HepG2 (cell line): ENCODE data around the gene CHCHD1. TPM values are rescaled to one million over a fixed set of nuclear protein-coding genes. Genes with fewer than 3 reads are reported as not detected.

Experiments used
- ATAC-seq: fragments of 200-7000 bp; cut with Tn5 transposase; 3 replicates; pipeline ENCODE4 v1.9.1; 2020; ENCODE audit warnings: mild to moderate bottlenecking, moderate library complexity
- BruUV-seq: library from RNA; stranded (reverse); fragments of 400-500 nt; replicated peaks from 2 replicates; lab custom pipeline; 2021; lab: Mats Ljungman, UMichigan
- CTCF ChIA-PET: fragments of 300-600 bp; formaldehyde crosslinking; extraction: SDS; loops from one replicate; lab custom pipeline; 2021; ENCODE audit warnings: low total read pairs, inconsistent platforms, low intra/inter-chr PET ratio; lab: Yijun Ruan, JAX
- POLR2A ChIA-PET: fragments of 350-600 bp; sonication (Branson Sonifier 250); formaldehyde crosslinking; loops from one replicate; lab custom pipeline; 2020; ENCODE audit warnings: antibody characterized with exemption, inconsistent platforms; lab: Yijun Ruan, JAX
- DNase-seq: peaks from one replicate; pipeline ENCODE4 v3.0.0-alpha.2; 2015; ENCODE audit warnings: low spot score
- FAIRE-seq: peaks from 3 replicates; lab custom pipeline; 2011; peaks lifted over from hg19 to GRCh38; lab: Jason Lieb, UNC
- H2AFZ ChIP-seq: one replicate; pipeline ENCODE4 v1.6.1; 2011; ENCODE audit warnings: low read length, inconsistent platforms
- H3K27ac ChIP-seq: fragments of 300-600 bp; 3 replicates; pipeline ENCODE4 v1.8.0; 2011; ENCODE audit warnings: mixed run types, mild to moderate bottlenecking, mixed read lengths, low read length, inconsistent platforms; ENCODE audit not compliant: insufficient read depth; ENCODE audit errors: extremely low read length
- H3K27me3 ChIP-seq, 2 experiments: fragments of 200-600 bp in 1 of 2; 2 replicates in 1 of 2; 3 replicates in 1 of 2; pipeline versions ENCODE4 v1.6.0 to v1.8.0; 2011; ENCODE audit warnings: low read length in 2 of 2, mild to moderate bottlenecking in 2 of 2, moderate library complexity in 2 of 2, inconsistent platforms in 1 of 2; ENCODE audit not compliant: insufficient read depth in 2 of 2, control insufficient read depth in 1 of 2
- H3K36me3 ChIP-seq, 2 experiments: fragments of 200-600 bp in 1 of 2; replicated peaks in 1 of 2; 2 replicates in 1 of 2; 3 replicates in 1 of 2; pipeline versions ENCODE4 v1.5.1 to v1.8.0; 2011; ENCODE audit warnings: low read length in 2 of 2, inconsistent platforms in 1 of 2; ENCODE audit not compliant: insufficient read depth in 2 of 2, control insufficient read depth in 1 of 2
- H3K4me1 ChIP-seq: 2 replicates; pipeline ENCODE4 v1.5.1; 2012; ENCODE audit warnings: low read length, inconsistent platforms; ENCODE audit not compliant: insufficient read depth
- H3K4me2 ChIP-seq: 2 replicates; pipeline ENCODE4 v1.6.0; 2011; ENCODE audit warnings: low read depth, low read length, inconsistent platforms
- H3K4me3 ChIP-seq, 3 experiments: fragments of 200-600 bp in 1 of 3; sonication (generic), shearing (Covaris generic) in 1 of 3; replicated peaks in 1 of 3; 2 replicates each; pipeline ENCODE4 v1.5.1; 2011 to 2016; ENCODE audit warnings: low read length in 3 of 3, inconsistent platforms in 2 of 3, low read depth in 2 of 3, mild to moderate bottlenecking in 2 of 3, control low read depth in 1 of 3, mixed read lengths in 1 of 3; ENCODE audit not compliant: insufficient read depth in 1 of 3
- H3K79me2 ChIP-seq: one replicate; pipeline ENCODE4 v1.6.1; 2011; ENCODE audit warnings: low read length, inconsistent platforms; ENCODE audit not compliant: insufficient read depth
- H3K9ac ChIP-seq: 2 replicates; pipeline ENCODE4 v1.6.0; 2011; ENCODE audit warnings: mild to moderate bottlenecking, low read depth, low read length, inconsistent platforms; ENCODE audit not compliant: insufficient read depth
- H3K9me3 ChIP-seq: 2 replicates; pipeline ENCODE4 v1.5.1; 2012; ENCODE audit warnings: mild to moderate bottlenecking, low read length
- H4K20me1 ChIP-seq: 2 replicates; pipeline ENCODE4 v1.6.0; 2011; ENCODE audit warnings: inconsistent platforms, mild to moderate bottlenecking, low read length, moderate library complexity; ENCODE audit not compliant: insufficient read depth
- AGO2 ChIP-seq: fragments of 200-400 bp; formaldehyde crosslinking; optimal IDR thresholded peaks from 2 replicates; pipeline ENCODE3; 2017; ENCODE audit warnings: mild to moderate bottlenecking, low read depth, low read length, moderate library complexity
- IRF2 ChIP-seq: IDR thresholded peaks from 2 replicates; pipeline ENCODE4 v1.6.1; 2018; ENCODE audit warnings: missing genetic modification reagents, missing compliant biosample characterization
- NFRKB ChIP-seq: fragments of 450-650 bp; IDR thresholded peaks from 2 replicates; pipeline ENCODE4 v1.6.1; 2017
- RBFOX2 ChIP-seq: fragments of 200-400 bp; formaldehyde crosslinking; IDR thresholded peaks from 2 replicates; pipeline ENCODE4 v1.6.1; 2017; ENCODE audit warnings: low read depth, mild to moderate bottlenecking, low read length
- SIX1 ChIP-seq: sonication (generic); formaldehyde crosslinking; IDR thresholded peaks from 2 replicates; pipeline ENCODE4 v1.4.0; 2020; ENCODE audit warnings: missing genetic modification reagents, borderline replicate concordance
- SUZ12 ChIP-seq: fragments of 150-350 bp; IDR thresholded peaks from 2 replicates; pipeline ENCODE4 v1.6.1; 2014; ENCODE audit warnings: low read depth, low read length
- TEAD2 ChIP-seq: sonication (generic); formaldehyde crosslinking; IDR thresholded peaks from 2 replicates; pipeline ENCODE4 v1.9.0; 2021; ENCODE audit warnings: missing genetic modification reagents
- WGBS: methylation state at CpG from one replicate; pipeline ENCODE4 v1.1.6; 2017; ENCODE audit warnings: low lambda C conversion rate; 5-methylcytosine and 5-hydroxymethylcytosine counted together
- in situ Hi-C: cut with HindIII; loops from 2 replicates; pipeline ENCODE4 v1.10.0; 2017; ENCODE audit warnings: low pct_unique_long_range_greater_than_20kb; ENCODE audit not compliant: extremely low pct_ligation_motif_present
- intact Hi-C: fragments of 100-400 bp; cut with micrococcal nuclease; formaldehyde crosslinking; loops from one replicate; pipeline ENCODE4 v1.10.0; 2022; ENCODE audit not compliant: unreplicated experiment
- polyA plus RNA-seq, 8 experiments: library from polyadenylated mRNA; depleted of rRNA in 3 of 8; stranded (reverse) in 7 of 8; unstranded in 1 of 8; fragments of >200 nt; fragmentation: Illumina TruSeq in 4 of 8; extraction: Trizol in 4 of 8; gene quantifications; 2 replicates each; pipeline versions ENCODE4 v1.2.1 to v1.2.3, GENCODE V29; 2011 to 2016; ENCODE audit warnings: low read depth in 4 of 8, missing spikeins in 1 of 8, mixed read lengths in 1 of 8; ENCODE audit not compliant: insufficient read depth in 1 of 8
- total RNA-seq, 5 experiments: library from RNA; depleted of rRNA; stranded (reverse); fragments of >200 nt; fragmentation: Illumina TruSeq; extraction: Trizol; gene quantifications; 2 replicates each; pipeline ENCODE4 v1.2.3, GENCODE V29; 2016; ENCODE audit warnings: low read depth in 1 of 5
- TF ChIP-seq, protein P1 (sequence below): sonication (generic); formaldehyde crosslinking; IDR thresholded peaks from 2 replicates; pipeline ENCODE4 v1.4.0; 2020; ENCODE audit warnings: missing genetic modification reagents

Gene CHCHD1
- total and polyA plus RNA-seq, 2 of the 13 experiments (the other 11 are each of a cell fraction or from before 2014, with no cell fraction given) = 36.9 to 71.2 TPM

DNA sequence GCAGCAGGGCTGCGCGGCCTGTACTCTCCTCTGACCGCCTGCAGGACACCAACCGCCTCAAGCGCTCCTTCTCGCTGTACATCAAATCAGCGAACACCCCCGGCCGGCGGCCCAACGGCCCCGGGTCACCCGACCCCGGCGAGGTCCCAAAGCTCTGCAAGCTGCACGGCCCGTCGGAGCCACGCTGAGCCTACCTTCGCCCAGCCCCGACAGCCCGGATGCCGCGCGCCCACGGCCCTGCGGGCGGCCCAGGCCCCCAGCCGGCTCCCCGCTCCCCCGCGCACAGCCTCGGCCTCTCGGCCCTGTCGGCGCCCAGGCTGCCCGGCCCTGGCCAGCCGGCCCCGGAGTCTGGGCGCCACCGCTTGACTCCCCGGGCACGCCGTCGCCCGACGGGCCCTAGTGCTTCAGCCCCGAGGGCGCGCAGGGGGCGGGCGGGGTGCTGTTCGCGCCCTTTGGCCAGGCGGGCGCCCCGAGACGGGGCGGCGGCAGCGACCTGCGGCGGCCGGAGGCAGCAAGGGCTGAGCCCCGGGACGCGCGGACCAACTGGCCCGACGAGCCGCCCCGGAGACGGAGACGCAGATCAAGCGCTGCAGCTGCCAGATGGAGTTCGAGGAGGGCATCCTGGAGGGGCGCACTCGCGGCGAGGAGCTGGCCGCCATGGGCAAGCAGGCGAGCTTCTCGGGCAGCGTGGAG is 48.8 kb upstream of the CHCHD1 start:
- Histone ChIP-seq H3K36me3 (no peaks in the 10 kb centered on the region), H3K9me3 (no peaks in the 10 kb centered on the region), H2AFZ (no peak overlapping the region), H3K27ac (no peak overlapping the region), H3K4me1 (no peaks in the 10 kb centered on the region; the same call in 1 of the 2 replicates), H4K20me1 (no peaks in the 10 kb centered on the region), H3K9ac (no peak overlapping the region), H3K4me3 (no peak overlapping the region), H3K4me2 (no peak overlapping the region), H3K79me2 (peaks cover 13% of the 10 kb centered on the region), H3K27me3 (no peaks in the 10 kb centered on the region; a peak in 1 of 5 replicates)
- FAIRE-seq = no peak
- in situ Hi-C loops = no loop called here
- BruUV-seq = no TSS peak
- DNase-seq = no peak
- ChIA-PET CTCF (no interaction called here), POLR2A (no interaction called here)
- TF ChIP-seq SUZ12 (no peak), SIX1 (CRISPR knock-in tag) (no peak), RBFOX2 (0 out of 2 replicates have a peak, but pooled peaks have one; percentile 34), TEAD2 (no peak), NFRKB (no peak)
- TF ChIP-seq, protein P1, sequence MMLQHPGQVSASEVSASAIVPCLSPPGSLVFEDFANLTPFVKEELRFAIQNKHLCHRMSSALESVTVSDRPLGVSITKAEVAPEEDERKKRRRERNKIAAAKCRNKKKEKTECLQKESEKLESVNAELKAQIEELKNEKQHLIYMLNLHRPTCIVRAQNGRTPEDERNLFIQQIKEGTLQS = no peak
- no peak for ATAC-seq
- WGBS = 97% methylated on average over 49 of the region's 84 CpGs
- intact Hi-C loops = no loop called here

DNA sequence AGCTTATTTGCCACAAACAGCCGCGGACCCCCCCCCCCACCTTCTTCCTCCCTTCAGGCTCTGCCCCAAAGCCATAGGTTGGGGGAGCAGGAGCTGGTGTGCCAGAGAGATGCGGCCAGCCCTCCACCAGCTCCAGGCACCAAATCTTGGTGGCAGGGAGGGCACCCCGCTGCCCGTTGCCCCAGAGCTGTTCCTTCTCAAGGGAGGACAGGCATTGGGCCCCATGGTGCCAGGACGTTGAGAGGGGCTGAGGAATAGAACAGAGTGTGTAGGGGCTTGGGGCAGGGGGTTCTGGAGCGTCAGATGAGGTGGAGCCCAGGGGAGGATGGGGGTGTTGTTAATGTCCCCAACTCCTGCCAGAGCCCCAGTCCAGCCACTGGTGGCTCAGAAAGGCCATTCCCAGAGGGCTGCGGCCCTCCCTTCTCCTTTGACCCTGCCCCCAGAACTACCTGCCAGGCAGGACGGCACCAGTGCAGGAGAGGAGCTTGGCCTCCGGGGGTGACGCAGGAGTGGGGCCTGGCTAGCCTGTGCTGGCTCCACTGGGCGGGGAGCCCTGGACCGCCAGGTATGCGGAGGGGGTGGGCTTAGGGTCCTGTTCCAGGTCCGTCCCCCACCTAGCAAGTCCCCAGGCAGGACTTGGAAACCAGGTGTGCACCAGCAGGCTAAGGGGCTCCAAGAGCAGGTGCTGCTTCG is 47.7 kb upstream of the CHCHD1 start:
- no peak overlapping the region for H3K27ac ChIP-seq
- no peaks in the 10 kb centered on the region for H4K20me1 ChIP-seq
- no TSS peak for BruUV-seq
- H3K36me3 ChIP-seq = no peaks in the 10 kb centered on the region
- H3K9ac ChIP-seq = no peak overlapping the region
- DNase-seq (no peak), ATAC-seq (no peak), FAIRE-seq (no peak)
- peaks cover 13% of the 10 kb centered on the region for H3K79me2 ChIP-seq
- ChIA-PET CTCF (no interaction called here), POLR2A (no interaction called here)
- no peak overlapping the region for H3K4me3 ChIP-seq
- H3K9me3 ChIP-seq = no peaks in the 10 kb centered on the region
- no peaks in the 10 kb centered on the region; a peak in 1 of 5 replicates for H3K27me3 ChIP-seq
- in situ Hi-C loops (no loop called here), intact Hi-C loops (no loop called here)
- 95% methylated on average over 9 of the region's 16 CpGs for WGBS
- H2AFZ ChIP-seq = no peak overlapping the region
- TF ChIP-seq IRF2 = no peak
- peak; percentile 27 for TF ChIP-seq AGO2
- no peaks in the 10 kb centered on the region; the same call in 1 of the 2 replicates for H3K4me1 ChIP-seq
- no peak overlapping the region for H3K4me2 ChIP-seq
